ENCODE data around the gene CYP2W1. TPM values are rescaled to one million over a fixed set of nuclear protein-coding genes. Genes with fewer than 3 reads are reported as not detected.

Gene CYP2W1
- total RNA-seq, 1 experiment from 2014 or later: not detected

GRCh38 chr7:991729-992656 is 9.0 kb downstream of the CYP2W1 start:
- H3K36me3 Mint-ChIP-seq (ENCODE audit: insufficient read depth, unreplicated experiment): peaks cover 20% of the 10 kb centered on the region
- no peak for DNase-seq (ENCODE audit: unreplicated experiment)
- intact Hi-C loops (cut with micrococcal nuclease): no loop called here
- no peak overlapping the region for H3K4me3 Mint-ChIP-seq (ENCODE audit: unreplicated experiment)
- no TSS peak for BruUV-seq (replicated peaks)
- H3K4me1 Mint-ChIP-seq (ENCODE audit: insufficient read depth, unreplicated experiment): peaks cover 6% of the 10 kb centered on the region
- POLR2A ChIA-PET: interaction anchor here (1.1 to 2.5 kb wide), 3 partner anchors 53 to 95 kb away, joined by 3 to 15 read pairs (median 14); partner anchors contain the start of gene GPR146
- CTCF ChIA-PET: interaction anchor here (0.6 to 5.9 kb wide), 36 partner anchors 8 to 194 kb away, joined by 3 to 98 read pairs (median 6); partner anchors contain the start of genes COX19 and CYP2W1
- no peak overlapping the region for H3K27ac Mint-ChIP-seq (ENCODE audit: low read depth, unreplicated experiment)
- no peaks in the 10 kb centered on the region for H3K27me3 Mint-ChIP-seq (ENCODE audit: insufficient read depth, unreplicated experiment)
- TF ChIP-seq, protein P1, sequence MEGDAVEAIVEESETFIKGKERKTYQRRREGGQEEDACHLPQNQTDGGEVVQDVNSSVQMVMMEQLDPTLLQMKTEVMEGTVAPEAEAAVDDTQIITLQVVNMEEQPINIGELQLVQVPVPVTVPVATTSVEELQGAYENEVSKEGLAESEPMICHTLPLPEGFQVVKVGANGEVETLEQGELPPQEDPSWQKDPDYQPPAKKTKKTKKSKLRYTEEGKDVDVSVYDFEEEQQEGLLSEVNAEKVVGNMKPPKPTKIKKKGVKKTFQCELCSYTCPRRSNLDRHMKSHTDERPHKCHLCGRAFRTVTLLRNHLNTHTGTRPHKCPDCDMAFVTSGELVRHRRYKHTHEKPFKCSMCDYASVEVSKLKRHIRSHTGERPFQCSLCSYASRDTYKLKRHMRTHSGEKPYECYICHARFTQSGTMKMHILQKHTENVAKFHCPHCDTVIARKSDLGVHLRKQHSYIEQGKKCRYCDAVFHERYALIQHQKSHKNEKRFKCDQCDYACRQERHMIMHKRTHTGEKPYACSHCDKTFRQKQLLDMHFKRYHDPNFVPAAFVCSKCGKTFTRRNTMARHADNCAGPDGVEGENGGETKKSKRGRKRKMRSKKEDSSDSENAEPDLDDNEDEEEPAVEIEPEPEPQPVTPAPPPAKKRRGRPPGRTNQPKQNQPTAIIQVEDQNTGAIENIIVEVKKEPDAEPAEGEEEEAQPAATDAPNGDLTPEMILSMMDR (IDR thresholded peaks at IDR 0.05; ENCODE audit: unreplicated experiment): no peak
- H3K9me3 Mint-ChIP-seq (ENCODE audit: unreplicated experiment): no peaks in the 10 kb centered on the region

- no peak overlapping the region for H3K27ac Mint-ChIP-seq (ENCODE audit: low read depth, unreplicated experiment)
- no TSS peak for BruUV-seq (replicated peaks)
- TF ChIP-seq, protein P1 (IDR thresholded peaks at IDR 0.05; ENCODE audit: unreplicated experiment): peak; percentile 99
Observed at GRCh38 chr7:992709-993607, 10.0 kb downstream of the CYP2W1 start.

DNA sequence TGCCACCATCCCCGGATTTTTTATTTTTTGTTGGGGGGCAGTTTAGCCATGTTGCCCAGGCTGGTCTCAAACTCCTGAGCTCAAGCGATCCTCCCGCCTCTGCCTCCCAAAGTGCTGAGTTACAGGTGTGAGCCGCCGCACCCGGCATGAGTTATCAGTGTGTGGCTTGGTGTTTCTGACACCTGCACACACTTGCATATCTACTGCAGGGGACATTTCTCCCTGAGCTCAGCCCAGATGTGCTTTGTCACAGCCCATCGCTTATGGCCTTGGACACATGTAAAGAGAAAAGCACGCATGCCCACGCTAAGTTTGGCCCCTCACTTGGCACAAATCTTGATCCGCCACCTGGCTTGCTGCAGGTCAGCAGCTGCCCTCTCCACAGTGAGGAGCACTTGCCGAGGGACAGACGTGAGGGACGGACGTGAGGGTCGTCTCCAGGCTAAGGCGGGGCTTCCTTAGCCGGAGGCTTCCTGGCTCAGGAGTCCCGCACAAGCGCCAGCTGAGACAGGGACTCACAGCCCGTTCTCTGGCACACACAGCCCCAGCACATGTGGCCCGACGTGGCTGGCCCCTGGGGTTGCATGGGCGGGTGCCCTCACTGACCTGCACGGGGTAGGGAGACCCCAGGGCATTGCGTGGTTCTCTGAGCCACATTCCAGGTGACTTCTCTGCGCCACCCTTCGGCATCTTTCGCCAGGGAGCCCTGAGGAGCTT is 11.8 kb downstream of the CYP2W1 start:
- no peak for DNase-seq (ENCODE audit: unreplicated experiment)
- BruUV-seq (replicated peaks): no TSS peak
- H3K27ac Mint-ChIP-seq (ENCODE audit: low read depth, unreplicated experiment): no peak overlapping the region
- H3K9me3 Mint-ChIP-seq (ENCODE audit: unreplicated experiment): no peaks in the 10 kb centered on the region
- intact Hi-C loops (cut with micrococcal nuclease): no loop called here
- ChIA-PET CTCF (interaction anchor here (0.5 to 5.9 kb wide), 15 partner anchors 11 to 199 kb away, joined by 3 to 98 read pairs (median 4); no protein-coding TSS in a partner anchor), POLR2A (interaction anchor here (0.6 to 2.5 kb wide), 5 partner anchors 20 to 803 kb away, joined by 3 to 15 read pairs (median 3); partner anchors contain the start of genes COX19, FAM20C and GPR146)
- TF ChIP-seq, protein P1 (IDR thresholded peaks at IDR 0.05; ENCODE audit: unreplicated experiment): no peak
- H3K4me3 Mint-ChIP-seq (ENCODE audit: unreplicated experiment): no peak overlapping the region
- peaks cover 33% of the 10 kb centered on the region for H3K36me3 Mint-ChIP-seq (ENCODE audit: insufficient read depth, unreplicated experiment)
- no peaks in the 10 kb centered on the region for H3K27me3 Mint-ChIP-seq (ENCODE audit: insufficient read depth, unreplicated experiment)
- peaks cover 6% of the 10 kb centered on the region for H3K4me1 Mint-ChIP-seq (ENCODE audit: insufficient read depth, unreplicated experiment)

More at GRCh38 chr7:992709-993607, 10.0 kb downstream of the CYP2W1 start:
- peak; percentile 93 for DNase-seq (ENCODE audit: unreplicated experiment)
- ChIA-PET CTCF (interaction anchor here (0.6 to 5.9 kb wide), 59 partner anchors 8 to 1369 kb away, joined by 3 to 98 read pairs (median 5); partner anchors contain the start of genes COX19 and CYP2W1), POLR2A (interaction anchor here (0.6 to 2.5 kb wide), 10 partner anchors 18 to 660 kb away, joined by 3 to 15 read pairs (median 4); partner anchors contain the start of genes COX19 and GPR146)
- H3K27me3 Mint-ChIP-seq (ENCODE audit: insufficient read depth, unreplicated experiment): no peaks in the 10 kb centered on the region
- intact Hi-C loops (cut with micrococcal nuclease): loop anchor here (1.0 kb wide), 1 partner anchor 183 kb away; no protein-coding TSS in a partner anchor
- no peaks in the 10 kb centered on the region for H3K9me3 Mint-ChIP-seq (ENCODE audit: unreplicated experiment)
- no peak overlapping the region for H3K4me3 Mint-ChIP-seq (ENCODE audit: unreplicated experiment)
- peaks cover 6% of the 10 kb centered on the region for H3K4me1 Mint-ChIP-seq (ENCODE audit: insufficient read depth, unreplicated experiment)
- peaks cover 25% of the 10 kb centered on the region for H3K36me3 Mint-ChIP-seq (ENCODE audit: insufficient read depth, unreplicated experiment)
